NCI-H1694 (cell line): ENCODE data around the gene CAMTA2.
A peak's percentile ranks its signal among the peaks of the same experiment; 100 is the strongest.

Source experiments
- DNase-seq: peaks from one replicate; lab custom pipeline; 2025; lab: John Stamatoyannopoulos, UW

Gene CAMTA2

GRCh38 chr17:4967539-4968485 lies 19.7 kb downstream of the CAMTA2 start, which contains the start of gene SPAG7:
Gene SPAG7, minus strand, starts transcription at chr17:4967817. Its CDS starts 13 bp downstream, at chr17:4967804.
- DNase-seq = peak; percentile 93

- peak; percentile 99 for DNase-seq
These were observed 20.5 kb downstream of the CAMTA2 start for GRCh38 chr17:4966844-4967538.

GRCh38 chr17:4965311-4965986 lies 22.0 kb downstream of the CAMTA2 start:
- no peak for DNase-seq

DNA sequence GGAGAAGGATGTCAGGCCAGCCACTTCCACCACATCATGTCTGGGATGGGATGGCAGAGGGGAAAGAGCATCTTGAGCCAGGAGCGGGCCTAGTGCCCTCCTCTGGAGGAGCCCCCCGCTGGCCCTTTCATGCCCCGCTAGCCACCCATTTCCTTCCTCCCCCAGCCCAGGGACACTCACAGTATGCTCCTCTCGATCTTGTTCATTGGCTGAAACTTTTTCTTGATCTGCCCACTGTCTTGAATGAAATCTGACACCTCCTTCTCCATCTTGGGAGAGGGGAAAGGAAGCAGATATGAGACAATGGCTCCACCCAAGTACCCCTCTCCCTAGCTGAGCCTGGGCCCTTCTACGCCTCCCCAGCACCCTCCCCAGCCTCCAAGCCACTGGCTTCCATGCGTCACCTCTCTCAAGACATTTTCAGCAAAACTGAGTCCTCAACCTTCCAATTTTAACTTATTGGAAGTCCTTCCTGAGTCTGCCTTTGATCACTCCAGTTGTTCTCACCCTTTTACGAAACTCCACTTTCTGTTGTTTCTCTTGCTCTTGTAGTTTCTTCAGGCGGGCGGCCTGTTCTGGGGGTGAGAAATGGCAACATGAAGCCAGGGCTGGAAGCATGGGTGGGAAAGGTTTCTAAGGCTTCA lies 27.1 kb downstream of the CAMTA2 start:
- no peak for DNase-seq

DNA sequence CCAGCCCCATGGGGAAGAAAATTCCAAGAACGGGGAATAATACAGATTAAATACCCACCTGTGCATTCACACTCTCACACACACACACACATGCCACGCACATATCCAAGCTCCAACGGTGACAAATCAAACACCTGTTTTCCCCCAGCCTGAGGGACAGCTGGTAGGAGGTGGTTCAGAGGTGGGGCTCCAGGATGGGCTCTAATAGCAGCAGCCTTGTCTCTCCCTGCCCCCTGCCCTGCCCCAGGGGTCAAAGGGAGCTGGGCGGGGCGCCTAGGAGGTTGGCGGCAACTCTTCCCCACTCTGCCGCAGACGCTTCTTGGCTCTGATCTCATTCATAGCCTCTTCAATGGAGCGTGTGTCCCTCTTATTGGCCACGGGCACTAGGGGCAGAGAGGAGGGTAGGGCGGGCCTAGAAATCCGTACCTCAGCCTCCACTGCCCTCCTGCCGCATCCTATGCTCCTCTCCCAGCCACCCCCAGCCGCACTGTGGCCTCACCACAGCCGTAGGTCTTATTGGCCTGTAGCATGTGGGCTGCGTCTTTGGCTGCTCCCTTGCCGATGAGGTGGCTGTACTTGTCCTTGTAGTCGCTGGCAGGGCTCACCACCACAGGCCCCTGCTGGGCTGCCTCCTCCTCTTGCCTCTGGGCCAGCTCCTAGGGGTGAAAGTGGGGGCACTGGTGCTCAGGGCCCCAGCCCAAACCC lies 28.1 kb downstream of the CAMTA2 start:
- no peak for DNase-seq

DNA sequence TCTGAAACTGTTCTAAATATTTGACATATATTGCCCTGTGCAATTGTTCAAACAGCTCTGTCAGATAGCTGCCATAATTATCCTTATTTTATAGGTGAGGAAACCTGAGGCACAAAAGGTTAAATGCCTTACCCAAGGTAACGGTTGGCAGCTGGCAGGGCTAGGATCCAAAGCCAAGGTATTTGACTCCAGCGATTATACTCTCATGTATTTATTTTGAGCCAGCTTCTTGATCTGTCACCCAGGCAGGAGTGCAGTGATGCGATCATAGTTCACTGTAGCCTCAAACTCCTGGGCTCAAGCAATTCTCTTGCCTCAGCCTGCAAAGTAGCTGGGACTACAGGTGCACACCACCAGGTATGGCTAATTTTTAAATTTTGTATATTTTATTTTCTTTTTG lies 29.4 kb downstream of the CAMTA2 start:
- no peak for DNase-seq

DNA sequence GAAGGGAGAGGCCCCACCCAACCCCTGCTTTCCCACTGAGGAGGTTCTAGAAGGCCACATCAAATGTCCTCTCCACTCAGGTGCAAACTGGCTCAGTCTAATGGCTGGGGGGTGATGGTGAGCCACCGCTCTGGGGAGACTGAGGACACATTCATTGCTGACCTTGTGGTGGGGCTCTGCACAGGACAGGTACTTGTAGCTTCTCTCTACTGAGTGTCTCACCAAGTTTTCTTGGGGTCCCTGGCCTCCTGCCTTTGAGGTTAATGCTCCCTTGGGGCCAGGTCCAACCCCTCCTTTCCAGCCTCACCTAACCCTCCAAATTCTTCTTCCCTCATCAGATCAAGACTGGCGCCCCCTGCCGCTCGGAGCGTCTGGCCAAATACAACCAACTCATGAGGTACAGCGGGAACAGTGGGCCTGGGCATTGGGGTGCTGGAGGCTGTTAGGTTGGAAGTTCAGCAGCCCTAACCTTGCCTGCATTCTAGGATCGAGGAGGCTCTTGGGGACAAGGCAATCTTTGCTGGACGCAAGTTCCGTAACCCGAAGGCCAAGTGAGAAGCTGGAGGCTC lies 30.9 kb downstream of the CAMTA2 start:
- no peak for DNase-seq

DNA sequence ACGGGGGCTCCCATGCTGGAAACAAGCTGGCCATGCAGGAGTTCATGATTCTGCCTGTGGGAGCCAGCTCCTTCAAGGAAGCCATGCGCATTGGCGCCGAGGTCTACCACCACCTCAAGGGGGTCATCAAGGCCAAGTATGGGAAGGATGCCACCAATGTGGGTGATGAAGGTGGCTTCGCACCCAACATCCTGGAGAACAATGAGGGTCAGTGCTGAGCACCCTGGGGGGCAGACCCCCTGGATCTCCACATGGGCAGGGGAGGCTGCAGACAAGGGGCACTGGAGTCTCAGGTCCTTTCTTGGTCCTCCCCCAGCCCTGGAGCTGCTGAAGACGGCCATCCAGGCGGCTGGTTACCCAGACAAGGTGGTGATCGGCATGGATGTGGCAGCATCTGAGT lies 32.4 kb downstream of the CAMTA2 start:
- no peak for DNase-seq

GRCh38 chr17:4953451-4953961 lies 34.0 kb downstream of the CAMTA2 start:
- DNase-seq = no peak

- no peak for DNase-seq
These were observed 36.0 kb downstream of the CAMTA2 start for GRCh38 chr17:4951486-4951885.

GRCh38 chr17:4950746-4951204 lies 36.7 kb downstream of the CAMTA2 start, which contains the start of gene ENO3:
Gene ENO3, plus strand, starts transcription at chr17:4951119. Its CDS starts 711 bp downstream, at chr17:4951830.
- DNase-seq = peak; percentile 45

DNA sequence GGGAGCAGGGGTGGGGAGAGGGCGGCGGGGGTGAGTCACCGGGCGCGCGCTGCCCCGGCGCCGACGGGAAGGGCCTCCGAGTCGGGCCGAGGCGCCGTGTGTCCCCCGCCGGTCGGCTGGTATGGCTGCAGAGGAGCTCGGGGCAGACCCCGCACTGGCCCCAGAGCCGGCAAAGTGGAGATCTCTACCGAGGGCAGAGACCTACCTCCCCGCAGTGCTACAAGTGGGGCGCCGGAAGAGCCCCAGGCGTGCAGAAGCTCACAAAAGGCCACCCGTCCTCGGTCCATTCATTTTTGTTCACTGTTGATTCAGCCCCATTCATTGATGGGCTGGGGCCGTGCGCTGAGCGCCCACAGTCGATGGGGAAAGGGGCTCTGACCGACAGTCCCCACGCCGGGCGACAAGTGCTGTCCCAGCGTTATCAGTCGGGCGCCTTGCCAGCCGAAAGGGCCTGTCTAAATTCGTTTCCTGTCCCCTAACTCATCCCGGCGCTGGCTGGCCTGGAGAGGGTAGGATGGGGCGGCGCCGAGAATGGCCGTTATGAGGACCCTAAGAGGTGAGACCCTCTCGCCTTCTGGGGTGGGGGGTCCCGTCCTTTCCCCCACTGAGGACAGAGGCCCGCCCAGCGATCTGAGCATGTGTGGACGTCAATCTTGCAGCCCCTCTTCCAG lies 37.3 kb downstream of the CAMTA2 start:
- no peak for DNase-seq

DNA sequence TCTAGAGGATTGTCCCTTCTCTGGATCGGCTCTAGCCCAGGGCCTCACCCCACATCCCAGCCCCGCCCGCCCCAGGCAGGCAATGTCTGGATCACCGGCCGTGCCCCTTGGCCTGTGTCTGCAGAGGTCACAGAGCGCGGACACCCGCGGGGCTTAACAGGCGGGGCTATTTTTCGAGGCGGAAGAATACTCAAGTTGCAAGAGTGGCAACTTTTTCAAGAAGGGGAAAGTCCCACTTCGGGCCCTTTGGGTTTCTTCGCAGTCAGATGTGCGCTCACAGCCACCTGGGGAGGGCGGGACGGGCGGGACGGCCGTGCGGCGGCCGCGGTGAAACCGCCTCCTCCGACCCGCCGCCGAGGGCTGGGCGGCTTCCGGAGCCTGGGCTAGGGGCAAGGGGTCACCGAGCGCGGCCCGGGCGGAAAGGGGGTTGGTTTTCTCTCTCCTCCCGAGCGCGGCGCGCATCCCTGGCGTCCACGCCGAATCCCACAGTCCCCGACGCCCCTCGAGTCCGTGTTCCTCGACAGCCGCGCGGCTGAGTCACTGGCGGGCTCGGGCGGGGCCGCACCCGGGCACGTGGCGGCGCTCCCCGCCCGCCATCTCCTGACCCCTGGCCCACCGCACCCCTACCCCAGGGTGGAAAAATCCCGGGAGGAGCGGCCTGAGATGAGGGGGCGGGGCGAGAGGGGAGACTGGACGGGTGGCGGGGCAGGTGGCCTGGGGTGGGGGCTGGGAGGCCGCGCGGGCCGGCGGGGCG lies 38.0 kb downstream of the CAMTA2 start:
- DNase-seq = no peak

GRCh38 chr17:4948931-4949320 lies 38.5 kb downstream of the CAMTA2 start:
- peak; percentile 77 for DNase-seq

DNA sequence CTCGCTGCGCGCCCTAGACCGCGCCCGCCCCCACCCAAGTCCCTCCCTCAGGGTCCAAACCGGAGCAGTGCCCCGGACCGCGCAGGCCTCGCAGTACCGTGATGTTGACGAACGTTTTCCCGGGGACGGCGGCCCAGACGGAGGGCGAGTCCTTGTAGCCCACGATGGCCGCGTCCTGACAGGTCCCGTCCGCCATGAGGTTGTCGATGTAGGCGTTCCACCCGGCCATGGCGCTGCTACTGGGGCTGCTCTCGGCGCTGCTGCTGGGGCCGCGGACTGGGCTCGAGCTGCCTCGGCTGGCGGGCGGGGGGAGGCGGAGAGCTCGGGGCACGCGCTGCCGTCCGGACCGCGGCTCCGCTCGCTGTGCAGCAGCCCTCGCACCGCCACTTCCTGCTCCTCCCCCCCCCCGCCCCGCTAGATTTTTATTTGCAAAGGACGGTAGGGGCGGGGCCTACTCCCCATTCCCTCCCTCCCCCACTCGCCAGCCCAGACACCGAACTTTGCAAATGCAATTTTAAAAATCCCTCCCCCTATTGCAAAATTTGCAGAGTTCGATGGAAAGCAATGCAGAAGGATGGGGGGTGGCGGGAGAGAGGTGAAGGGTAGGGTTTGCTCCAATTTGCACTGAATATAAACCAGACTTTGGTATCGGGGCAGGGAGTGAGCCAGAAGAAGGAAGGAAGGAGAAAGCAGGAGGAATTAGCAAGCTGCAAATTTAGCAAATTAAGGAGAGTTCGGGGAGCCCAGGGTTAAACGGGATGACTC lies 39.1 kb downstream of the CAMTA2 start, which contains the start of gene PFN1:
PFN1 (minus strand) TSS at position 365 of the 765 bp plus-strand sequence; CDS start at position 229, 136 bp downstream.
- peak; percentile 69 for DNase-seq

DNA sequence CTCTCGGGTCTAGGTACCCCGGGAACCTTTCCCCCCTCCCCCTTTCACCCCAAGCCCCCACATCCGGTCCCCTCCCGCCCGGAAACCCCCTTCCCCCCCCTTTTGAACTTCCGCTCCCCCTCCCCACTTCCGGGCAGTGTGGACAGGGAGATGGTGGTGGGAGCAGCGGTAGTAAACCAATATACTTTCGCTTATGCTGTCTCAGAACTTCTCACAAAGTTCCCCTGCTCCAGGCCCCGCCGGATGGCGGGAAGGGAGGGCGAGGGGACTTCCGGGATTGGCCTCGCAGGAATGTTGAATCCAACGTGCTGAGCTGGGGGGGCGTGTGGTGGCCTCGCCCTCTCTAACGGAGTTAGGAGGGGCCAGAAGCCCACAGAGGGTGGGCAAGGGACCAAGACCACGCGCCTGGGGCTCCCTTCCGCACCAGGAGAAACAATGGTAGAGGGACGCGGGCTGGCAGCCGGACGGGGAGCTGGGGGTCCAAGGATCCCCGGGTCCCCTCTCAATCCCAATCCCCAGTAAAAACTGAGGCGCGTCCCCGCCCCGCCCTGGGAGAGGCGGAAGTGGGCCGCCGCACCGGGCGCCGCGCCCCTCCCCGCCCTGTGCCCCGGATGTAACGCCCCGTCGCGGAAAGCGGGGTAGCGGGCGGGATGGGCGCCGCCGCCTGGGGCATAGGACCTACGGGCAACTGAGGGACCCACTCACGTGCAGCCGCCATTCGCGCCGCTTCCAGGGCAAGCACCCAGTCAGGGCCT lies 39.9 kb downstream of the CAMTA2 start:
- DNase-seq = peak; percentile 20

DNA sequence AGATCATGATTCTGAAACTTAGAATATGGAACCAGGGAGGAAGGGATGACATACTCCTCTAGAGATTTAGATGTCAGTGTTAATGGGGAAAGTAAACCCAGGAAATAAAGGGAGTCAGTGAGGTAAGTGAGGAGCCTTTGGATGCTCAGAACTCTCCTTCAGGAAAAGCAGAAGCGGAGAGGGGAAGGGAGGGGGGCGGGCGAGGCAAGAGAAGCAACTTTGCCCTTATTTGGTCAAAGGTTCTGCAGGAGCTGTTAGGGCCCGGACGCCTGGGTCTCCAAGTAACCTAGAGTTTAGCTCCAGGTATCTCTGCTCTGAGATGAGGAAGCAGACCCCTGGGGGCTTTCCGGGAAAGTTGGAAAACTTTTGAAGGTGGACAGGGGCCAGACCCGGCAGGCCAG lies 40.5 kb downstream of the CAMTA2 start:
- no peak for DNase-seq
